ENCODE measurements around the gene GSTM5.
"Not testable (repeated sequence)": the region's sequence is repeated elsewhere in the genome, so short reads cannot be mapped to it uniquely, and the experiment has no call there.

Gene GSTM5

DNA sequence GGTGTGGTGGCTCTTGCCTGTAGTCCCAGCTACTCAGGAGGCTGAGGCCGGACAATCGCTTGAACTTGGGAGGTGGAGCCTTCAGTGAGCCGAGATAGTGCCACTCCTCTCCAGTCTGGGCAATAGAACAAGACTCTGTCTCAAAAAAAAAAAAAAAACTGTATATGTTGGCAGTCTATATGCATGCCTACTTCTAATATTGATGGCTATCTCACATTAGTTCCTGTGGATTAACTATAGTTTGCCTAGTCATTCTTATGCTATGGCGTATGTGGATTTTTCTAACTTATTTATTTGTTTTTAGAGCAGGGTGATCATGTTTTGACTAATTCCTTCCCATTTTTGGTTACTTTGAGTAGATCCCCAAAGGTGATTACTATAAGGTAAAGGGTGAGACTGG lies 15.0 kb upstream of the GSTM5 start:
- DNase-seq (ENCODE audit: low read depth): no peak

DNA sequence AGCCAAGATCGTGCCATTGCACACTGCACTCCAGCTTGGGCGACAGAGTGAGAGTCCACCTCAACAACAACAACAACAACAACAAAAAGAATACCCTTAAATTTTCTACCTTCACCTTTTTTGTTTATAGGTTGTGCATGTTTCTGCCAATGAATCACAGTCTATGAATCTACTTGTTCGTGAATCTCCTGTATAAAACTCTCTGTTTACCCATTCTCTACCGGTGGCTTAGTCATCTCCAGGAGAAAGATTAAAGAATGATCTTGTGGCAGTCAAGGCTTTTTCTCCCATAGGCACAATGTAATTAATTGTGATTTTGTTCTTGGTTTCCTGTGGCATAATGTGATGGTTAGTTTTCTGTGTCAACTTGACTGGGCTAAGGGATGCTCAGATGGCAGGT lies 14.2 kb upstream of the GSTM5 start:
- not testable (repeated sequence) for DNase-seq (ENCODE audit: low read depth)

DNA sequence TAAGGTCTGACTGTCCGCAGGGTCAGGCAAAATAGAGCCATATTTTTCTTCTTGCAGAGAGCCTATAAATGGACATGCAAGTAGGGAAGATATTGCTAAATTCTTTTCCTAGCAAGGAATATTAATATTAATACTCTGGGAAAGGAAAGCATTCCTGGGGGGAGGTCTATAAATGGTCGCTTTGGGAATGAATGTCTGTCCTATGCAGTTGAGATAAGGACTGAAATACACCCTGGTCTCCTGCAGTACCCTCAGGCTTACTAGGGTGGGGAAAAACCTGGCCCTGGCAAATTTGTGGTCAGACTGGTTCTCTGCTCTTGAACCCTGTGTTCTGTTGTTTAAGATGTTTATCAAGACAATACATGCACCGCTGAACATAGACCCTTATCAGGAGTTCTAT lies 9.1 kb upstream of the GSTM5 start:
- DNase-seq (ENCODE audit: low read depth): not testable (repeated sequence)

DNA sequence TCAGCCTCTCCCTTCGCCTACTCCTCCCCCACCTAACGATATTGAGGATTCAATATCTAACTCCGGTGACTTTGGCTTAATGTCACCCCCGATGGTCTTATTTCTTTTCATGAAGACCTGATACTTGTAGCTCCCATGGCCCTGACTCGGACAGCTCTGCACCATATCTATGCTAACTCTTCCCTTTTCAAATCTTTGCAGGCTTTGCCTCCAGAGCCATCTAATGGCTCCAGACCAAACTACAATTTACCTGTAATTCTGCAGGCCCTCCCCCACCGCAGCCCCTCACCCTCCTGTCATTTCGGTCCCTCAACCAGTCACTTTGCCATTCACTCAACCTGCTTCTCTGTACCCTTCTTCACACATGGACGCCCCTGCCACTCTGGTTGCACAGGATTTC lies 7.9 kb upstream of the GSTM5 start:
- no peak for DNase-seq (ENCODE audit: low read depth)

DNA sequence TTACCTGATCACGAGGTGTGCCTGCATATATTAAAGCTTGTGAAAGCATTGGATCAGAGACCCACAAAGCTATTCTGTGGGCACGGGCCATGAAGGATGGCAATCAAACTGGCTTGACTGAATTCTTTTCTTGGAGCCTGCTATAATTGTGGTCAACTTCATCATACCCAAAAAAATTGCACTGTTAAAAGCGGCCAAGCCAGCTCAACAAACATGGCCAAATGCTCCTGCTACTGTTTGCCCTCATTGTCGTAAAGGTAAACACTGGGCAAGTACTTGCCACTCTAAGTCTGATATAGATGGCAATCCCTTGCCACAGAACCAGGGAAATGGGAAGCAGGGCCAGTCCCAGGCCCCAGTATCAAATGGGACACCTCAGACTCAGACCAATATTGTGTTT lies 6.6 kb upstream of the GSTM5 start:
- DNase-seq (ENCODE audit: low read depth): no peak

DNA sequence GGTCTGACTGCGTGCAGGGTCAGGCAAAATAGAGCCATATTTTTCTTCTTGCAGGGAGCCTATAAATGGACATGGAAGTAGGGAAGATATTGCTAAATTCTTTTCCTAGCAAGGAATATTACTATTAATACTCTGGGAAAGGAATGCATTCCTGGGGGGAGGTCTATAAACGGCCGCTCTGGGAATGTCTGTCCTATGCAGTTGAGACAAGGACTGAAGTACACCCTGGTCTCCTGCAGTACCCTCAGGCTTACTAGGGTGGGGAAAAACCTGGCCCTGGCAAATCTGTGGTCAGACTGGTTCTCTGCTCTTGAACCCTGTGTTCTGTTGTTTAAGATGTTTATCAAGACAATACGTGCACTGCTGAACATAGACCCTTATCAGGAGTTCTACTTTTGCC lies 3.1 kb upstream of the GSTM5 start:
- not testable (repeated sequence) for DNase-seq (ENCODE audit: low read depth)

DNA sequence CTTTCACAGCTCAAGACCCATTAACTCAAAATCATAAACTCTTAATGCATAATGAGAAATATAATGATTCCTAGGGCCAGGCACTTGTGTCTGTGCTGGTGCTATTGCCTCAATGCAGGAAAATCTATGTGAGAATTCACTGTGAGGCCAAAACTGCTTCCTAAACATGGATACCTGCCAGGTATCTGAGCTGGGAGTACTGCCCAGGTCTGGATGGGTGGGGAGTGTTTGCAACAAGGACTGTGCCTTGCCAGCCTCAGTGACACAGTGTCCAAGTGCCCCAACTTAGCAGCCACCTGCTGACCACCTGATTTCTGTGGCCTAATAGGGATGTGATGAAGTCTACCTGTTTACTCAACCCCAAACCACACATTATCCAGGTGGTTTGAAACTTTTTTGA lies 2.2 kb upstream of the GSTM5 start:
- not testable (repeated sequence) for DNase-seq (ENCODE audit: low read depth)

DNA sequence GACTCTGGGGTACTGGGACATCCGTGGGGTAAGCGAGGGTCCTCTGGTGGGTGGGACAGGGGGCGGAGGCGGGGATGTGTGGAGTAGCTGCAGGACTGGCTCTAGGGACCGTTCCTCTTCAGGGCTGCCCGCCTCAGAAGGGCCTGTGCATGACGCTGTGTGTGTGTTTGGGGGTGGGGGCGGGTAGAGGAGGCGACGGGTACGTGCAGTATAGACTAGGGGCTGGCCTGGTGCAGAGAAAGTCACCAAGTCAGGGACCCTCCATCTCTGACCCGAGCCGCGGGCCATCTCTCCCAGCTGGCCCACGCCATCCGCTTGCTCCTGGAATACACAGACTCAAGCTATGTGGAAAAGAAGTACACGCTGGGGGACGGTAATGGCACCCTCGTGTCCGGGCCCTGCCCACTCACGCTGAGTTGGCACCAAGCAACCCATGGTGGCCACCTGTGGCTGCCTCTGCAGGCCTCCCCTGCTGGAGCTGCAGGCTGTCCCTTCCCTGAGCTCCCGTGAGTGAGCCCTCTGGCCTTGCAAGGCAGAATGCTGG lies 342 bp downstream of the GSTM5 start:
- DNase-seq (ENCODE audit: low read depth): no peak

DNA sequence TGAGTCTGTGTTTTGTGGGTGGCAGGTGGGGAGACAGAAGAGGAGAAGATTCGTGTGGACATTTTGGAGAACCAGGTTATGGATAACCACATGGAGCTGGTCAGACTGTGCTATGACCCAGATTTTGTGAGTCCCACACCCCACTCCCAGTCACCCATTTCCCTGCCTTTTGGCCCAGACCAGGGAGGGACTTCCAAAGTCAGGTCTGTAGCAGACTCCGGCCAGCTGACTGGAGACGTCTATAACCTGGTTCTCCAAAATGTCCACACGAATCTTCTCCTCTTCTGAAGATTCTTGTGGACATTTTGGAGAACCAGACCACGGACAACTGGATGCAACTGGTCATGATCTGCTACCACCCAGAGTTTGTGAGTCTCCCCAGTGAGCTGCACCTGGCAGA lies 1.6 kb downstream of the GSTM5 start:
- DNase-seq (ENCODE audit: low read depth): no peak

DNA sequence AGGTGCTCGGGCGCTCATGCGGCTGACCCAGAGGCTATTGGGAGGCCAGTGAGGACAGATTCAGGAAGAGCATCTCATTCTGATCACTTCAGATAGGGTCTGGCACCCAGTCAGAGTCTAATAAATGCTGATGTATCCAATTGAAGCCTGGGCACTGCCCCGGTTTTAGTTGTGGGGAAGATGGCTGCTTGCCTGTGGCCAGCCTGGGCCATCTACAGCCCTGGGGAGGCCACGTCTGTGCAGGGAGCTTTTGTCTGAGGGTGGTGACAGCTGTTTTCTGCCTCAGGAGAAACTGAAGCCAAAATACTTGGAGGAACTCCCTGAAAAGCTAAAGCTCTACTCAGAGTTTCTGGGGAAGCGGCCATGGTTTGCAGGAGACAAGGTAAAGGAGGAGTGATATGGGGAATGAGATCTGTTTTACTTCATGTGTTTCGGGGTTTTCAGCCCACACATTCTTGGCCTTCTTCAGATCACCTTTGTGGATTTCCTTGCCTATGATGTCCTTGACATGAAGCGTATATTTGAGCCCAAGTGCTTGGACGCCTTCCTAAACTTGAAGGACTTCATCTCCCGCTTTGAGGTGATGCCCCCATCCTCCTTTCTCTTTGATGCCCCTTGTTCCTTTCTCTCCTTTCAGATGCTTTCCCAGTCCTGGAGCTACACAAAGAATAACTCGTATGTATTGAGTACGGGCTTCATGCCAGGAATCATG lies 2.8 kb downstream of the GSTM5 start:
- DNase-seq (ENCODE audit: low read depth): no peak

DNA sequence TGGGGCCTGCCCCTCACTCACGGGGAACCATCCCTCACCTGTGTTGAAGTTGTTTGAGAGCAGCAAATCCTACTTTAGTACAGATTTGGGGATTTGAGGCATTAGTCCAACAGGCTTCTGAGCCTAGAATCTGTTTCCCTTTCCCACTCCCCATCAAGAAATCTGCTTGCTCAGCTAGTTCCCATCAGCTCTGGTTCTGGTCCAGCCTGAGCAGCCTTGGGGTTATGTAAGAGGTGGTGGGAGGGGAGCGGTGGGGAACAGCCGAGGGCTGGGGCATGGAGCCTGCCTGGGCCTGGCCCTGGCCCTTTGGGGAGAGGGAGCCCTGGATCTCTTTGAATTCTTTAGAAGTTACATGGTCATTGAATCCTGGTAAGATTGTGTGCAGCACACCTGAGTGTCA lies 4.1 kb downstream of the GSTM5 start:
- DNase-seq (ENCODE audit: low read depth): no peak

DNA sequence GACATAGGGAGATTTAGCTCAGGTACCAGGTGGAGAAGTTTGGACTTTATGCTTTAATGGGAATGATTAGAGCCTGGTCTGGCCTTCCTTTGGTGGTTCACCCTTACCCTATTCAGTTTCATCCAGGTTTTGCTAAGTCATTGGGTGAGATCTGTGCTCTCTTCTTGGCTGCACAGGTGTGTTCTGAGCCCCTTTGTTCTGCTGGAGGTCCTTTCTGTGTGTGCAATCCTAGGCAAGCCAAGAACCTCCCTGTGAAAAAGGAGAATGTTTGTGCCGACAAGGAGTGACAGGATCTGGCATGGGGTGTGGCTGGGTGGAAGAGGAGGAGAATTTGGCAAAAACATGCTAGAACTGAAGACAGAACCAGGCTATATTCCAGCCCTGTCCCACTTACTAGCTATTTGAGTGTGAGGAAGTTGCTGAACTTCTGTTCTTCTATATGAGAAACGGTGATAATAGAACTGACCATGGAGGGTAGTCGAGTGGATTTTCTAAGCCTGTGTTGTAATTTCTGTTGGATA lies 4.6 kb downstream of the GSTM5 start:
- no peak for DNase-seq (ENCODE audit: low read depth)

DNA sequence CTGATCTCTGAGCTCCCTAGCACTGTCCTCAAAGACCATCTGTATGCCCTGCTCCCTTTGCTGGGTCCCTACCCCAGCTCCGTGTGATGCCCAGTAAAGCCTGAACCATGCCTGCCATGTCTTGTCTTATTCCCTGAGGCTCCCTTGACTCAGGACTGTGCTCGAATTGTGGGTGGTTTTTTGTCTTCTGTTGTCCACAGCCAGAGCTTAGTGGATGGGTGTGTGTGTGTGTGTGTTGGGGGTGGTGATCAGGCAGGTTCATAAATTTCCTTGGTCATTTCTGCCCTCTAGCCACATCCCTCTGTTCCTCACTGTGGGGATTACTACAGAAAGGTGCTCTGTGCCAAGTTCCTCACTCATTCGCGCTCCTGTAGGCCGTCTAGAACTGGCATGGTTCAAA lies 5.7 kb downstream of the GSTM5 start:
- DNase-seq (ENCODE audit: low read depth): no peak

DNA sequence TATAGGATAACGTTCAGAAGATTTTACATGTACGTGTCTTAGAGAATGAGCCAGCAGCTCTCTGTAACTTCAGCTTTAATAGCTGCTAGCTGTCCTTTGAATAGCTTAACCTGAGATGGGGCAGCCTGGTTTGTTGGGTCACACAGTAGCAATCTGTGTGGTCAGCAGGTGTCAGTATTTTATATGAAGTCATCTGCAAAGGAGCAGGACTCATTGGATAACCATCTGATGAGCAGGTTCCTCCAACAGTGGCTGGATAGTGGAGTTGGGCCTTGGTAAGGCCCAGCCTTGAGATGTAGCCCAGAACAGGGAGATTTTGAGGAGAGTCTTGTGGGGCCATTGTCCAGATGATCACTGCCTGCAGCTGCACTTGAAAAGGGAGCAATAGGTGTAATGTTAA lies 6.4 kb downstream of the GSTM5 start:
- no peak for DNase-seq (ENCODE audit: low read depth)

DNA sequence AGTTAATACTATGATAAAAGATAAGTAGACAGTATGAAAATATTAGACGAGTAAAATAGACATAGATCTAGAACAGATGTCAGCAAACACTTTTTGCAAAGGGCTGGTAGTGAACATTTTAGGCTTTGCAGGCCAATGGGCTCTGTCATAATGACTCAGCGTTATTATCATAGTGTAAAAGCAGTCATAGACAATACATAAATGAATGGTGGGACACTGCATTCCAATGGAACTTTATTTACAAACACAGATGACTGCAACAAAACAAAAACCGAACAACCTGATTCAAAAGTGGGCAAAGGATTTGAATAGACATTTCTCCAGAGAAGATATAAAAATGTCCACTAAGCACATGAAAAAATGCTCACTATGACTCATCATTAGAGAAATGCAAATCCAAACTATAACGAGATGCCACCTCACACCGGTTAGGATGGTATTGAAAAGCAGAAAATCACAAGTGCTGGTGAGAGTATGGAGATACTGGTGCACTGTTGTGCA lies 7.3 kb downstream of the GSTM5 start:
- no peak for DNase-seq (ENCODE audit: low read depth)

DNA sequence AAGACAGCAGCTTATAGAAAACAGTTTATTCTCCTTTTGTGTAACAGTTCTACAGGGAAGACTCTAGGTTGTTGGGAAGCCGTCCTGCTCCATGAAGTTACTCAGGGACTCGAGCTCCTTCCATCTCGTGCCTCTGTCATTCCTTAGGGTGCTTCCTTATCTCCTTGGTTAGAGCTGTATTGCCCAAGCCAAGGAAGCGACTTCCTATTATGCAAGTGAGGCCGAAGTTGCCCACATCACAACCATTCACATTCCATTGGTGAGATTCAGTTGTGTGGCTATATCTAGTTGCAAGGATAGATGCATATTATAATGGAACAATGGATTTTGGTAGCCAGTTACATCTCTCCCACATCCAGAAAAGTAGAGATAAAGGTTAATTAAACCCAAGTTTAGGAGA lies 9.0 kb downstream of the GSTM5 start:
- DNase-seq (ENCODE audit: low read depth): no peak

DNA sequence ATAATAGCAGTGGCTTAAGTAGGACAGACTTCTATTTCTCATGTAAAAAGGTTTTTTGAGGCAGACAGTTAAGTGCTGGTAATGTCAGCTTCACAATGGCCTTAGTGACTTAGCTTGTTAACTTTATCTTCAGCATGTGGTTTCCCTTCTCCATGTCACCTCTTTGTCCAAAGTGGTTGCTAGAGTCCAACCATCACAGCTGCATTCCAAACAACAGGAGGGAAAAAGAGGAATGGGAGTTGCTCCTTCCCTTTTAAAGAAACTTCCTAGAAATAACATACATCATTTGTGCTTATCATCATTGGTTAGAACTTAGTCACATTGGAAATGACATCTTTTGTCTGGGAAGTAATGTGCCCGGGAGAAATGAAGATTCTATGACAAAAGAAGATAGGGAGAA lies 9.9 kb downstream of the GSTM5 start:
- DNase-seq (ENCODE audit: low read depth): no peak

DNA sequence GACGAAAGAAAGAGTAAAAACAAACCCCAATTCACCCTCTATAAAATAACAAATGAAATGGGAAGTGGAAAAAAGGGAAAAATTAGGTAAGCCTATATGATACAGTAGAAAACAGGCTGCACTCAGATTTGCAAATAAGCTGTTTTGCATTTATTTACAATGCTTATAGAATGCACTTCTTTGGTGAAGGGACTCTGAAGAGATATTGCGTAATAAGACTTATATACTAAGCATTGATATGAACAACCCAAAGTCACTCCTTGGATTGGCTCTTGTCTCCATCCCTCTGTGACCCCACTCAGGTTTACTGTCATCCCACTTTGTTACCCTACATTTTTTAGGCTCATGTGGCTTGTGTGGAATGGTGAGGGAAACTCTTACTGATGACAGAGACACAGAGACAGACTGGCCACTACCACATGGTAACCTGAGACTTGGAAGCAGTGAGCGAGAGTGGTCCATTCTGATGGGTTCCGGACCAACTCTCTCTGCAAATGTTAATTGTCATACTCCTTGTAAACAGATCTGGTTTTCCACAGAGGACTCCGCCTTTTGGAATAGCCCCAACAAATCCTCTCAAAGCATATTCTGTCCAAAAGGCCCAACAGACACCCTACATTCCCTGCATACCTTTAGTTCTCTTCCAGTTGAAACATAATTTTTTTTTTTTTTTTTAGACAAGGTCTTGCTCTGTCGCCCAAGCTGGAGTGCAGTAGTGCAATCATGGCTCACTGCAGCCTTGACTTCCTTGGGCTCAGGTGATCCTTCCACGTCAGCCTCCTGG lies 11.0 kb downstream of the GSTM5 start:
- DNase-seq (ENCODE audit: low read depth): no peak

DNA sequence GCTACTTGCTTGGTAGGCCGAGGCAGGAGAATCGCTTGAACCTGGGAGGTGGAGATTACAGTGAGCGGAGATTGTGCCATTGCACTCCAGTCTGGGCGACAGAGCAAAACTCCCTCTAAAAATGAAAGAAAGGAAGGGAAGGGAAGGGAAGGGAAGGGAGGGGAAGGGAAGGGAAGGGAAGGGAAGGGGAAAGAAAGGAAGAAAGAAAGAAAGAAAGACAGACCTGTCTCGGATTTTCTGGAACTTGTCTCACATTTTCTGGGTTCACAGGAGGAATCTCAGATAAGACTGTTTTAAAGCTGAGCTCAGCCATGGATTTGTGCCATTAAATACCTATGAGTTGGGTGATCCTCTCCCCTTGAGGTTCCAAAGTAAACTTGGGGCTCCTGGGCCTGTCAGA lies 12.9 kb downstream of the GSTM5 start:
- no peak for DNase-seq (ENCODE audit: low read depth)

DNA sequence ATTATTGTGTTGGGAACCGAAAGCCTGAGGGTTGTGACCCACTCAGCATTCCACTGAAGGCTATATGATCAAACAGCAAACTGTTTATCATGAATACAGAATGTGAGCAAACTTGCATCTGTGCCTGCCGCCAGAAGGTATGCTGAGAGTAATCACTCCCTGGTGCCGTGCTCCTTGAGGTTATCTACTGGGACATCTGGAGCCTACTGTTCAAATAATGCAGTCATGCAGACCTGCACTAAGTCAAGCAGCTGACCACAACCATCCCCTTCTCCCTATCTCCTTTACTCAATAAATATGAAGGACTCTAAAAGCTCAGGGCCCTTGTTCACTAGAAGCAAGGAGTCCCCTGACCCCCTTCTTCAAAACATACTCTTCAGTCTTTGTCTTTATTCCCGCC lies 13.5 kb downstream of the GSTM5 start:
- no peak for DNase-seq (ENCODE audit: low read depth)

DNA sequence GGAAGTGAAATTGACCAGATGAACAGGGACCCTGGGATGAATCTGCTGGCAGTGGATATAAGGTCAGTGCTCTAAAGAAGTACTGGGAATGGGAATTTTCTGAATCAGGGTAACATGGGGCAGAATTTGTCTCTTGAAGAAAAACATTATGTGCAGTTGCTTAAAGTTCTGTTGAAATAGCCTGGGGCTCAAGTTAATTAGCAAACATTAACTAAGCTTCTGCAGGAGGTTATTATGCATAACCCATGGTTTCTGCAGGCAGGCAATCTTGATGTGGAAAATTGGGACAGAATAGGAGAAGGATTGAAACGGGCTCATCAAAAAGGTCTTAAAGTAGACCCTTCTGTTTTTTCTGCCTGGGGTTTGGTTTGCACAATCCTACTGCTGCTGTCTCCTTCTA lies 14.0 kb downstream of the GSTM5 start:
- no peak for DNase-seq (ENCODE audit: low read depth)

DNA sequence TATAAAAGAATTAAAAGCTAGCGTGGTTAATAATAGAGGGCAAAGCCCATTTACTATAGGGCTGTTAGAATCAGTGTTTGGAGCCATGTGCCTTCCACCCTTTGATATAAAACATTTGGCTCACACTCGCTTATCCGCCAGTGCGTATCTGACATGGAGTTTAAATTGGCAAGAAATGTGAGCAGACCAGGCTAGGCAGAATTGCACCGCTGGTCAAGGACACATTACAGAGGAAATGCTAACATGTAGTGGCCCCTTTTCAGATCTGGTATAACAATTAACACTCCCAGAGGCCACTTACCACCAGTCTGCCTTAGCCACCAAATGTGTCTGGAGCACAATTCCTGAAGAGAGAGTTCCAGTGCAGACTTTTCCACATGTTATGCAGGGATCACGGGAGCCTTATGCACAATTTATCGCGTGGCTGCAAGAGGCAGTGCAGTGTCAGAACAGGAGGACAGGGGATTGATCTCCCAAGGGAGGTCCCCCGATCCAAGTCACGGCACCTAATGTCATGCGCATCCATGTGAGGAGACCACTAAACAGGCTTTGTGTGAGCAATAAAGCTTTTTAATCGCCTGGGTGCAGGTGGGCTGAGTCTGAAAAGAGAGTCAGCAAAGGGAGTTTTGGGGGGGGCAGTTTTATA lies 14.8 kb downstream of the GSTM5 start:
- DNase-seq (ENCODE audit: low read depth): no peak

DNA sequence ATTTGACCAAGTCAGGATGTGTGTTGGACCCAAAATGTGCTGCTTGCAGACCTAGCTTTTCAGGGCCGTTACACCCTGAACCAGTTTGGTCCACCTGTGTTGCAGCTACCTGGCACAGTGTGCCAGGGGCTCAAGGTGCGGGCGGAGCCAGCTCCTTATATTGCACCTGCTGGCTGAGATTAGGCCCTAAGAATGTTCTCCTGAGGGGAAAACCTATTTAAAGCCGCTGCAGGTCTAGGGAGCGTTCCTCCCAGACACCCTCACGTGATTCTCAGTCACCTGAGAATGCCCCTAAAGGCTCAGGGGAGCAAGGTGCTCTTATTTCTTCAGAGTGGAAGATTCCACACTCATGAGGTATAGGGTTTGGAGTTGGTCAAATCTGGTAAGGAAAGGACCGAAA lies 16.8 kb downstream of the GSTM5 start:
- DNase-seq (ENCODE audit: low read depth): no peak

Measured in HS-5 (cell line).